NCI-H1694 treated with DMSO at 0.1 percent for 48 hours (cell line): ENCODE results near the gene IFNLR1.

Experiments used
- DNase-seq: peaks from one replicate; lab custom pipeline; 2025; lab: John Stamatoyannopoulos, UW

IFNLR1 gene

DNA sequence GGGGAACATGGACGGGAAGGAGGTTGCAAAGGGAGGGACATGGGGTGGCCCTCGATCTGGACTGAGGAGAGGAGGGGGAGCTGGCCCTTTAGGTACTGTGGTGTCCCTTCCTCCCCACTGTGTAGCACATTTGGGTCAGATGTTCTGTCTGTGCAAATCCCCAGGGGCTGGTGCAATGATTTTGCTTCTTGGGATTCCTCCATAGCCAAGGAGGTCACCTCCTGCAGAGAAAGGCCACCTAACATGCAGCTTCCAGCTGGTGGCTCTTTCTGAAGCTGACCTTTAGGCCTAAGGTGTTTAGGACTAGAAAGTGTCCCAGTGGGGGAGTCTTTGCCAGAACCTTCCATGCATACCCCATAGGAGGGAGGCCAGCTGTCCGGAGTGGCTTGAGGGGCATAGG is 66.1 kb downstream of the IFNLR1 start:
- DNase-seq, result no peak

DNA sequence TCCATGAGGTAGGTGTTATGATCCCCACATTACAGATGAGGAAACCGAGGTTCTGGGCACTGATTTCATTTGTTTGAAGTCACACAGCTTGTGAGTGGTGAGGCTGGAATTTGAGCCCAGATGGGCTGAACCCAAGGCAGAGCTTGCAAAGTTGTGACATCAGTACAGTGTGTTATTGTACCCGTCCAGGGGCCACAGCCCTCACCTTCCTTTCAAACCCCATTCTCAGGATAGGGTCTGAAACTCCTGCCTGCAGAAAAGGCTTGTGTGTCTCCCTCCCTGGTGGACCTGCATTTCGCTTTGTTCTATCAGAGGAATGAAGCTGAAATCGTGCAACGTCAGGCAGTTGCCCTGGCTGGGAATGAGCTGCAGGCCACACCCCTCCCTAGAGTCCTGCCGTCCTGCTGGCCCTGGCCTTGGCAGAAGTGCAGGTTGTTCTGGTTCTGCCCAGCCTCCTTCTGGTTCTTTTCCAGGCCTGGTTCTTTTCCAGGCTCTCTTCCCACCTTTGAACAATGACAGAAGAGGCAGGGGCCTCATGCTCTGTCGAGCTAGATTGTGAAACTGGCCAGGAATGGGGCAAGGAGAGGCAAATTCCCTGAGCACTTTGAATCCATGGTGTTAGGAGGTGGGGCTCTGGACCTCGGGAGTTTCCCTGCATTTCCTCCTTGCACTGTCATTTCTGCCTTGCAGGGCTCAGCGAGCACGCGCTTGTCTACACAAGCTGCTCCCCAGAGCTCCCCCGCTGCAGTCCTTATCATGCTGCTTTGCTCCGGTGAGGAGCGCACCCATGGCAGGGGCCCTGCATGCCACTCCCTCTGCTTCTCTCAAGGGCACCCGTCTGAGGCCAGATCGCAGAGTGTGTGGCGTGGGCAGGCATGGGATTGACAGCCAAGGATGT is 67.0 kb downstream of the IFNLR1 start:
- no peak for DNase-seq

DNA sequence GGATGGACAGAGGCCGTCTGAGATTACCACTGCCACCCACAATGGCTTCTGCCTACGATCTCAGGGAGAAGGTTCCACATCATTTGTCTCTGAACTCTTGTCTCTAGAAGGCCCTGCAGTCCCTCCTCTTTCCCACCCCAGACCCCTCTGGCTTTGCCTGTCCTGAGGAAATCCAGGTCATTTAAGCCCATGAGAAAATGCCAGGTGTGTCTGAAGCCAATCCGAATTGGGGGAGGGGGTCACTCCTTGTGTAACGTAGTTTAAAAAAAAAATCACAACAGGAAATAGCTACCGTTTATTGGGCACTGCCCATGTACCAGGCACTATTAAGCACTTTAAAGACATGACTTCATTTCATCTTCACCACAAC is 67.6 kb downstream of the IFNLR1 start:
- no peak for DNase-seq

DNA sequence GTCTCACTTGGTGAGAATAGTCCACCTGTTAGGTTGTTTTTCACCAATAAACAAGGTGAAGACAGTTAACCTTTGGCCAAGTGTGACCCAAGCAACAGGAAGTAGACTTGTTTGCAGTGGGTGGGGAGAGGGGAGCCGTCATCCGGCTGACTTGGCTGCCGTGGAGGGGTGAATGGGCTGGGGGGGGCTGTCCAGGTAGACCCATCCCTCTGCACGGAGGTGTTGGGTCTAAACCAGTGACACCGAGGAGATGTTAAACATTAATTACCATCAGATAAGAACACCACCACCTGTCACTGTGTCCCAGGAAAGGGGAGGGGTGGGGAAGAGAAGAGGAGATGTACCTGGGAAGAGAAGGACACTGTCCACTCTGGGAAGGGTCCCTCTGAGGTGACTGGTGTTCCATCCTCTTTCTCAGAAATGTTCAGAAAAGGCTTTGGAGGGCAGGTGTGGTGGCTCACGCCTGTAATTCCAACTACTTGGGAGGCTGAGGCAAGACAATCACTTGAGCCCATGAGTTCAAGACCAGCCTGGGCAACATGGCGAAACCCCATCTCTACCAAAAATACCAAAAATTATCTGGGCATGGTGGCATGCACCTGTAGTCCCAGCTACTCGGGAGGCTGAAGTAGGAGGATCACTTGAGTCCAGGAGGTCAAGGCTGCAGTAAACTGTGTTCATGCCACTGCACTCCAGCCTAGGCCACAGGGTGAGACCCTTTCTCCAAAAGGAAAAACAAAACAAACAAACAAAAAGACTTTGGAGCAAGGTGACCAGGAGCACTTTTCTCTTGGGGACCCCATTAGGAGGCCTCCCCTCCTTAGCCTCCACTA is 68.5 kb downstream of the IFNLR1 start:
- DNase-seq, result no peak

DNA sequence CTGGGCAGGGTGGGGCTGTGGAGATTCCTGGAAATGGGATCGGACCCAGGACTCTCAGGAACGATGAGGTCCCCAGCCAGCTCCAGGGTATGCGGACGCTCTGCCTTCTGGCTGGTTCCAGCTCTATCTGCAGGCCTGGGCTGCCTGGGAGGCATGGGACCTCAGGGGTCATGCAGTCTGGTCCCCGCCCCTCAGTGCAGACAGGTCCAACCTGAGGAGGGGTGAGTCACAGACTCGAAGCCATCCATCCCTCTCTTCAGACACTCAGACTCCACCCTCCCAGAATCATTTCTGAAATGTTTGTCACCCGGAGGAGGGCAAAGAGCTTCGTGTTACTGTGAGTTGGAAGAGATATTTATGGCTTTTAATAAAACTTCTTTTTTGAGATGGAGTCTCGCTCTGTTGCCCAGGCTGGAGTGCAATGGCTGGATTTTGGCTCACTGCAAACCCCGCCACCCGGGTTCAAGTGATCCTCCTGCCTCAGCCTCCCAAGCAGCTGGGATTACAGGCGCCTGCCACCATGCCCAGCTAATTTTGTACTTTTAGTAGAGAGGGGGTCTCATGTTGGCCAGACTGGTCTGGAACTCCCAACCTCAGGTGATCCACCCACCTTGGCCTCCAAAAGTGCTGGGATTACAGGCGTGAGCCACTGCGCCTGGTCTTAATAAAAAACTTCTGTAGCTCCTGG is 69.2 kb downstream of the IFNLR1 start:
- no peak for DNase-seq

DNA sequence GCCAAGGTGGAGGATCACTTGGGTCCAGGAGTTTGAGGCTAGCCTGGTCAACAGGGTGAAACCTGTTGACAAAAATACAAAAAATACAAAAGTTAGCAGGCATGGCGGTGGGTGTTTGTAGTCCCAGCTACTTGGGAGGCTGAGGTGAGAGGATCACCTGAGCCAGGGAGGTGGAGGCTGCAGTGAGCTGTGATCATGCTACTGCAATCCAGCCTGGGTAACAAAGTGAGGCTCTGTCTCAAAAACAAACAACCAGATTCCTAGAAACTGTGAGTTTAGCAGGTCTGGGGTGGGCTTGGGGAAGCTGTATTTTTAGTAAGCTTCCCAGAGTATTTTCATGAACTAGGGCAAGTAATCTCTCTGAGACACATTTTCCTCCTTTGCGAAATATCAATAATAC is 70.0 kb downstream of the IFNLR1 start:
- no peak for DNase-seq

DNA sequence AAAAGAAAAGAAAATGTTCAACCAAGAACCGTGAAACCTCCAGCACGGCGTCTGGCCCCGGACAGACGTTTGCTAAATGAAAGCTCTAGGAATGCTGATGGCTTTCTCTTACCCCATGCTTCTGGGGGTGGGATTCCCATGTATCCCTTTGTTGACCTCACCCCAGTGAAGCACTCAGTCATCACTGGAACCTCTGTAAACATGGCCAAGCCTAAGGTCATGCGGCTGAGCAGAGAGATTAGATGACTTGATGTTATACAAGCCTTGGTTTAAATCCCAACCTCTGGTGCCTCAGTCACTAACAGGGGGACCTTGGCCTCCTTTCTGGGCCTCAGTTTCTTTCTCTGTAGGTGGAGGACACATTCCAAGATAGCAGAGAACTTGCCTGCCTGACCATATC is 72.3 kb downstream of the IFNLR1 start:
- DNase-seq, result no peak

DNA sequence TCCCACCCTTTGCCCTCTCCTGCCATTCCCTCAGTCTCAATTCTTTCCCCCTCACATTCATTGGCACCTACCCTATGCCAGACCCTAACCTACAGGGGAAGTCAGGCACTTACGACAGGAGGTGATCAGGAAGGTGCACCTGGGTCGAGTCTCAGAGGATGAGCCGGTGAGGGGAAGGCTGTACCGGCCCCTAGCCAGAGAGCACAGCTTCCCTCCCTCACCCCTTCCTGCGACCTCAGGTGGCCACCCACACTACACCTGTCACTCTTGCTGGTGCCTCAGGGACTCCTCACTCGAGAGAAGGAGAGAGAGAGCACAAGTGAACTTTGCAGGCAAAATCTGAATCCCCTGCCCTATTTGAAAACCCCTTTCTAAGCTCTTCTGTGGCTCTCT is 73.5 kb downstream of the IFNLR1 start:
- no peak for DNase-seq

DNA sequence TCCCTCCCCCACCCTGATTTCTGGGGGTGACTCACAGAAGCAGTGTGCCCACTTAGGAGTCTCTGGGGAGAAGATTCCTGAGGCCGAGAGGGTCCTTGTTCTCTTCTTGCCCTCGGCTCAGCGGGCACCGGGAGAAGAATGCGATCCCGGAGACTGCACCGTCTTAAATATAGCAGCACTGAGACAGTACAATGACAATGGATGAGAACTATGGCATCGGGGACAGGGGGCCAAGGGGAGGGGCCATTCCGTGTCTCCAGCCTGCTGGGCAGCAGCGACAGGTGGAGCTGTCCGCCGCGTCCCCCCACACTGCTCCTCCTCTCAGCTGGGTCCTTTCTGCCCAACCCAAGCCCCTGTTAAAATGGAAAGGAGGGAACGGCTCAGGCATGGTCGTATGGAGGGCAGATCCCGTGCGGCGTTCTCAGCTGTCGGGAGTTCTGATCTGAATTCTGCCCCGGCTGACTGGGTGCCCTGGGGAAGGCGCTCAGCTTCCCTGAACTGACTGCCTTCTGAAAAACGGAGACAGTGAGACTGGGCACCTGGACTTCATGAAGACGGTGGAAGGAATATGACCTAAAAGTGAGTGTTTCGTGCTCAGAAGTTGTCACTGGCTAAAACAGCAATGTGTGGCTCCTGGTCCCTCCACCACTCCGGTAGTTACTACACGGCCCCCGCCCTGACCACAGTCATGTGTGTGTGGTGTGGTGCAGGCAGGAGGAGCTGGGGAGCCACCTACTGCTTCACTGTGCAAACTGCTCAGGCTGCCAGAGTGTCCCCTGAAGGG is 74.9 kb downstream of the IFNLR1 start, which contains the start of gene MYOM3:
MYOM3 (minus strand) TSS at position 140 of the 784 bp plus-strand sequence. CDS start 3,499 bp downstream, outside the sequence.
- DNase-seq, result no peak

DNA sequence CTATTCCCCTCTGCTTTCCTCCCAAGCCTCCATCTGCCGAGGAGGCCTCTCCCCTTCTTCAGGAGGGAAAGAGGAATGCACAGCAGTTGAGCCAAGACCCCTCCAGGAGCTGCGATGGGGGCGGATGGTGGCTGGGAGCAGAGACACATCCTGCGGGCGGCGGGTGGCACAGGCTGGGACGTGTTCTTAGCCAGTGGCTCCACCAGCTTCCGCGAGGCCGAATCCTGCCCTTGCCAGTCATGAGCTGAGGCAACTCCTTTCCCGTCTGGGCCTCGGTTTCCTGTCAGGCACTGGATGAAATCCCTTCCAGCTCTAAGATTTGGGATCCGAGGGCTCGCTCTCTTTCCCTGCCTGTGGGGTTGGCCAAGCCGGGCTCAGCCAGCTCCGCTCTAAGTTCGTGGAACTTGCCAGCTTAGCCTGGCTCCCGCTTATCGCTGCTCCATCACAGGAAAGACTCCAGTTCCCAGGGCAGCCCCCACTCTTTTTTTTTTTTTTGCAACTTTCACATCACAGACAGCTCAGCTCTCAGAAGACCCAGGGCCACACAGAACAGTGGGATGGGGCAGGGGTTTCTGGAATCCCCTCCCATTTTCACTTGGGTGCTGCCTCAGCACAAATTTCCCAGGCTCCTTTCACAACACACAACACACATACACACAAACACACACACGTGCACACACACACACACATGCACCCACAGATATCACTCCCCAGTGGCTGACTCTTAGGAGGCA is 75.7 kb downstream of the IFNLR1 start:
- DNase-seq, result no peak

DNA sequence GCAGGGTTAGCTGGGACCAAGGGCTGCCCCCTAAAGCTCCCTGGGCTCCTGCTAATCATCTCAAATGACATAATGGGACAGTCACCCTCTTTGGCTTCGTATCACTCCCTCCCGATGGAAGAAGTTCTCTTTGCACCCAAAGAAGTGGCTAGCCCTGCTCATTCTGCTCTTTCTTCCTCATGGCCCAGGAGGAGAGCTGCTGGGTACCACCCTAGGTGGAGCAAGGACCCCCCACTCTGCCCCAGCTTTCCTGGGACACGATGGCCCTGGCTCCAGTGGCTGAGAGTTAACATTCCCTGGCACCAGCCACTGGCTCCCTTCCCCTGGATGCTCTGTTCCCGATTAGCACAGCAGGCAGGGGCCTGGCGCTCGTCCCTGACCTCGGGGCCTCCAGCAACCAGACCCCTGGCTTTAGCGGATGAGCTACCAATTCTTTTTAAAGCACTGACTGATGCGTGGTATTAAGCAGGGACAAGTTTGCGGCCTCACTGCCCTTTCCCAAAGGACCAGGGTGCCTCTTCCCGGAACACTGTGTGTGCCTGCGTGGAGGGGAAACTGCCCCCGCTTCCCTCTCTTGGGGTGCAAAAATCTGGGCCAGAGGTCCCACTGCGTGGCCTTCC is 76.3 kb downstream of the IFNLR1 start:
- no peak for DNase-seq

DNA sequence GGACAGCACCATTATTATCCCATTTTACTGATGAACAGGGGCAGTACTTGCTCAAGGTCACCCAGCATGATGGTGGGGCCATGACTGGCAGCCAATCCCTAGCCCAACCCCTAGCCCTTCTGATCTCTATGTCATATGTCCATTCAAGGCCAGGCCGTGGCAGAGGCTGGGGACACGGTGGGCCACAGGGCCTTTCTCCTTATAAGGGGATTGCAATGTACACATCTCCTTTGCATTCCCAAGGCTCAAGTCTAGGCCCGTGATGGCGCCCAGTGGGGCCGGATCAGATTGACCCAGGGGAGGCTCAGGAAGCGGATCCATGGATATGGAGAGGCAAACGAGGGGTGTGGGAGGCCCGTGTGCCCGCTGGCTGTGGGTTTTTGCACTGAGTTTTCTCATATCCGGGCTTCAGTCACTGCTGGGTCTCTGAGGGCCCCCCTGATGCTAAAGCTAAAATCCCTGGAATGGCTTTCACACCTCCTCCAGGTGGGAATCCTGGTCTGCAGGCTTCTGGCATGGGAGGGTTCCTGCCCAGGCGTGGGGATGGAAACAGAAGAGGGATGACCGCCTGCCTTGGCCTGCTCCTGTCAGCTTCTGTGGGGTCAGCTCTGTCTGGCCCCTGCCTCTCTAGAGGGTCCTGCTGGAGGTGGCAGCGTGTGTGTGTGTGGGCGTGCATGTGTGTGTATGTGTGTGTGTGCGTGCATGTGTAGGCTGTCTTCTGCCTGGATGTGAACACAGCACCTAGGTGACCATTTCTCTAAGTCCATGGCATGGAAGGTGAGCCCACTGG is 77.2 kb downstream of the IFNLR1 start:
- no peak for DNase-seq

DNA sequence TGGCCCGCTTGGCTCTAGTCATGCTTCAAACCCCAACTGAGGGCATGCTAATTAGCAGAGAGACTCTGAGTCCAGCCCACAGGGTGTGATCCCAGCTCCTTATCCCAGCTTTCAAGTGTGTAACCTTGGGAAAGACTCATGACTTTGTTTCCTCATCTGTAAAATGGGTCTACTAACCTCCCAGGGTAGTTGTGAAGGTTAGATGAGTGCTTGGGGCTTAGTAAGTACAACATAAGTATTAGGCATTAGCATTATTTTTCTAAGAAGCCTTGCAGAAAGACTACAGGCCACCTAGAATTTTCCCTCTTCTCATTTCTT is 78.0 kb downstream of the IFNLR1 start:
- DNase-seq, result no peak

DNA sequence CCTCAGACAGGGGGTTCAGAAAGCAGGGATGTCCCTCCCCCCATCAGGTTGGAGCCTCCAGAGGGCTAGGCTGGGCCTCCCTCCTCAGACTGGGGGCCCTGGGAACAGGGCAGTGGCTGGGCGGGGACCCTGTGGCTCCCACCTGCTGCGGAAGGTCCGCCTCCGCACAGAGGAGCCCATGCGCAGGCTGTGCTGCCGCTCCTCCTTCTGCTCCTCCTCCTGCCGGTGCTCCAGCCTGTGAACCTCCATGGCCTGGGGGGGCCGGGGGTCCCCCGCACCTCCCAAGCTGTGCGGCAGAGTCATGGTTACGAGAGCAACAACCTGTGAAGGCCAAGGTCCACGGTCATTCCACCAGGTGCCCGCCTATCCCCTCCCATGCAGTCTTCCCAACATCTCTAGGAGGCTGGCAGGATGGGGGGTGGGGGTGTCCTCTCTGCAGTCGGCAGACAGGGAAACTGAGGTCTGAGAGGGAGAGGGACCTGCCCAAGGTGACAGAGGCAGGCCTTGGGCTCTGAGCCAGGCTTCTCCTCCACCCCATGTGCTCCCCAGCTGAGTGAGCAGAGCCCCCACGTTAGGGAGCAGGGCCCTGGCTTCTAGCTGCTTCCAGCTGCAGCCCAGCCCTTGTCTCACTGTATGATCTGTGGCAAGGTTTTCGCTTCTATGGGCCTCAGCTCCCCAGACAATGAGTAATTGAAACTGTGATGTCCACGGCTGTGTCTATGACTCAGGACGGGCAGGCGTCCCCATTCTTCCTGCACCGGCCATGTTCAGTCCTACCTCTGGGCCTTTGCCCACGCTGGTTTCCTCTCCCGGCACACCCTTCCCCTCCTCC is 78.5 kb downstream of the IFNLR1 start:
- DNase-seq, result no peak

DNA sequence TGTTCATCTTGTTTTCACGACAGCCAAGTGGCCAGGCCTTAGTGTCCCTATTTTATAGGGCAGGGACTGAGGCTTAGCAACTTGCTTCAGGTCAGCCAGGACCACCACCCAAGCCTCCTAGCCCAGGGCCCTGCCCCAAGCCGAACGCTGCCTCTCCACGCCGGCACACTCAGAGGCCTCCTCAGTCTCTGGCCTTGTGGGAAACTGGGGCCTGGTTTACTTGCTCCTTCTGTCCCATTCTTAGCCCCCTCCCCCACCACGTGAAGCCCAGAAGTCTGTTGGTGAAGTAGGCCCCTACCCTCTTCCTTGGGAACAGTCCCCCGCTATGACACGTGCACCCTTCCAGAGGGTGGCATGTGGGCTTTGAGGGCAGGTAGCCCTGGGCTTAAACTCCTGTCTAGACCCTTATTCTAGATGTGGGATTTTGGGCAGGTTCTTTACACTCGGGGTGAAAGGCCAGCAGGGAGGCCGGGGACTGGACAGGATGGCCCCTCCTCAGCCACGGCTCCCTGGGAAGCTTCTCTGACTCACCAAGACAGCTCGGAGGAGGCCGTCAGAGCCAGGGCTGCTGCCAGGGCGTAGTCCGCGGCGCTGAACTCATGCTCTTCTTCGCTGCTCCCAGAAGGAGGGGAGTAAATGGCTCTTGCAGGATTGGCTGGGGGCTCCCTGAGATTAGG is 79.5 kb downstream of the IFNLR1 start:
- DNase-seq, result no peak

DNA sequence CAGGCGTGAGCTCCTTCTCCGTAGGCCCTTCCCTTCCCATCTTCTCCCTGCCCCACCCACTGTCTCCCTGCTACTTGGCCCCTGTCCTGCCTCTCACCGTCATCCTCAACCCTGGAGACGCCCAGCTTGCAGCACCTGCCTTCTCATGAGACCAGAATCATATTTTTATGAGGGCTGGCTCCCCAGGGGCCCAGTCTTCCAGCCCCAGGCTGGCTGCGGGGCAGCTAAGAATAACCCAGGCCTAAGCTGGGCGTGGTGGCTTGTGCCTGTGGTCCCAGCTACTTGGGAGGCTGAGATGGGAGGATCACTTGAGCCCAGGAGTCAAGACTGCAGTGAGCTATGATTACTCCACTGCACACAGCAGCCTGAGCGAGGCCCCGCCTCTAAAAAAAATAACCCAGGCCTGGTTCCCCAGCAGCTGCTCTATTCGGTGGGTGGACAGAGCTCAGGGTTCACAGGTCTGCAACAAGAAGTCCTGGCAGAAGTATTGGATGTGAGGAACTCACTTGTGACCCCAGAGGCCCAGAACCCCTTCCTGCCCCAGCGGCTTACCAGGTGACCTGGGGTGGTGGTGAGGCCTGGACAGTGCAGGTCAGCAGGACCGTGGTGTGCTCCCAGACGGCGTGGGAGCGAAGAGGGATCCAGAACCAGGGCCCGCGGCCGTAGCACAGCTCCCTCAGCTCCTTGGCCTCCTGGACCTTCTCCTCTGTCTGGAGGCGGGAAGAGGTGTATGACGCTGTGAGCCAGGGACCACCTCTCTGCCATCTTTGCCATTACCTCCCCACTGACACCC is 81.5 kb downstream of the IFNLR1 start:
- DNase-seq, result no peak

DNA sequence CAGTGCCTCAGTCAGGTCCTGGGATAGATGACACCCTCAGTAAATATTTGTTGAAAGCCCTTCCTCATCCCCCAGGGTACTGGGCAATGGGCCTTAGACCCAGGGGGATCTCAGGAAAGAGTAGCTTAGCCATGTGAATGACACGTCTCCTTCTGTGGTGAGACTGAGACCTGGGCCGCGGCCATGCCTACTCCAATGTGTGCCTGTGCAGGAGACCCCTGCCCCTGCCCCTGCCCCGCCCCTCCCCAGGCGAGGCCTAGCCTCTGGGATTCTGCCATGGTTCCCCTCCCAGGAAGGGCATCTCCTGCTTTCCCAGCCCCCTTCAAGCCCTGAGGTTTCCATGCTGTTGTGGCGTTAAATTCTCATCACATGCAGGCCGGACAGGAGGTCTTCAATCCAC is 82.2 kb downstream of the IFNLR1 start:
- DNase-seq, result no peak
